IMR-90 (cell line): Measurements from ENCODE around the gene PDE11A.

Experiments
- CTCF ChIP-seq: conservative IDR thresholded peaks from 2 replicates; pipeline ENCODE4 v1.5.1; 2012; ENCODE audit warnings: mild to moderate bottlenecking, low read depth, low read length, improper control_type of control experiment
- MAZ ChIP-seq: IDR thresholded peaks from 2 replicates; pipeline ENCODE4 v1.6.1; 2012; ENCODE audit warnings: low read depth, mild to moderate bottlenecking, low read length, improper control_type of control experiment, moderate library complexity, borderline replicate concordance
- RAD21 ChIP-seq: IDR thresholded peaks from 2 replicates; pipeline ENCODE4 v1.6.1; 2012; ENCODE audit warnings: low read length, improper control_type of control experiment

DNA sequence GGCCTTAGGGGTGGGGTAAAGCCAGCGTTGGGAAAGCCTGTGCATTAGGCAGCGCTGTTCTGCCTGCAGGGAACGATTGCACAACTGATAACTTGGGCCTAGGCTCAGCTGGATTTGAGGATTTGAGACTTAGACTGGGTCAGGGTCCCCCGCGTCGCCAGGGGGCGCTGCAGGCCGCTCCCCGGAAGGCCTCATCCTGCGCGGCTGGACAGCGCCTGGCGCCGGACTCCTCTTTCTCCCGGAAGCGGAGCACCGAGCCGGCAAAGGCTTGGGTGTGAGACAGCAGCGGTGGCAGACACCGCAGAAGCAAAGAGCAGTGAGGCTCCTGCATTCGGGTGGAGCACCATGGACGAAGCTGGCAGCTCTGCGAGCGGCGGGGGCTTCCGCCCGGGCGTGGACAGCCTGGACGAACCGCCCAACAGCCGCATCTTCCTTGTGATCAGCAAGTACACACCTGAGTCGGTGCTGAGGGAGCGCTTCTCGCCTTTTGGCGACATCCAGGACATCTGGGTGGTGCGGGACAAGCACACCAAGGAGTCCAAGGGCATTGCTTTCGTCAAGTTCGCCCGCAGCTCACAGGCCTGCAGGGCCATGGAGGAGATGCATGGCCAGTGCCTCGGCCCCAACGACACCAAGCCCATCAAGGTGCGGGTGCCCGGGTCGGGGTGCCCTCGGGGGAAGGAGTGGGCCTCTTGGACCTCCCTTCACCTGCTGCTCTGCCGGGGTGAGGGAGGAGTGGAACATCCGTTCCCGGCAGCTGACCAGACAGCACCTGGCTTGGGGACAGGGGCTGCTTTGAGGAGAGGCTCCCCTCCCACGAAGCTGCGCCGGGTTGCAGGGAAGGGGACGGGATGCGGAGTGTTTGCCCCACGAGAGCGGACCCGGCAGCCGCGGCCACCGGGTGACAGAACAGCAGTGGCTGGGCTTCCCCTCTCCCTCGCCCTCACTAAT, 39.9 kb upstream of the PDE11A start, which contains the start of gene RBM45:
- TF ChIP-seq CTCF (peak; percentile 99), RAD21 (peak; percentile 75), MAZ (peak; percentile 66; the same call in 1 of the 2 replicates)
